Measurements from ENCODE around the gene ORM2. TPM values are rescaled to one million over a fixed set of nuclear protein-coding genes. Genes with fewer than 3 reads are reported as not detected.
"Not testable (repeated sequence)": the region's sequence is repeated elsewhere in the genome, so short reads cannot be mapped to it uniquely, and the experiment has no call there.

The ORM2 gene
- total and polyA plus RNA-seq, 2 of the 4 experiments (the other 2 are of a cell fraction): not detected

GRCh38 chr9:114325684-114326254, 3.9 kb upstream of the ORM2 start:
- dilution Hi-C loops (cut with HindIII; ENCODE audit: low sequenced_read_pairs, unreplicated experiment); H4K8ac ChIP-seq (ENCODE audit: low read depth in 2 of 2, low read length in 2 of 2); H2AFZ ChIP-seq (replicated peaks; ENCODE audit: low read length, poor library complexity); H2BK20ac ChIP-seq (ENCODE audit: low read depth, low read length); H2BK120ac ChIP-seq (ENCODE audit: low read depth, low read length); H4K20me1 ChIP-seq (ENCODE audit: insufficient read depth, low read length); H3K9ac ChIP-seq (ENCODE audit: low read depth, low read length); H4K91ac ChIP-seq (ENCODE audit: insufficient read depth, low read depth, low read length); ATAC-seq (ENCODE audit: low read depth); H3K79me1 ChIP-seq (ENCODE audit: low read depth in 1 of 2, low read length in 2 of 2); H3K9me1 ChIP-seq (ENCODE audit: insufficient read depth, low read length); CTCF ChIA-PET; H3K23ac ChIP-seq (ENCODE audit: low read depth, low read length); BruUV-seq (replicated peaks); H3K4ac ChIP-seq (ENCODE audit: low read depth, low read length); POLR2A ChIA-PET (ENCODE audit: unreplicated experiment); H3K36me3 ChIP-seq (ENCODE audit: control insufficient read depth, insufficient read depth, low read length); H3K18ac ChIP-seq (ENCODE audit: low read depth, low read length); H2AK5ac ChIP-seq (ENCODE audit: low read depth, low read length); H3K56ac ChIP-seq (ENCODE audit: extremely low read depth, insufficient read depth, low read length); H2BK15ac ChIP-seq (ENCODE audit: low read depth, low read length); H2AK9ac ChIP-seq (replicated peaks; ENCODE audit: low read depth, low read length, poor library complexity); H2BK5ac ChIP-seq (ENCODE audit: low read depth, low read length, poor library complexity, severe bottlenecking); intact Hi-C loops (cut with micrococcal nuclease); H4K5ac ChIP-seq (ENCODE audit: low read depth, low read length); H3K4me1 ChIP-seq (ENCODE audit: control insufficient read depth, insufficient read depth, low read length); DNase-seq; in situ Hi-C loops (cut with MboI; ENCODE audit: low sequenced_read_pairs); H3K27ac ChIP-seq (ENCODE audit: insufficient read depth, low read length); H3K9me3 ChIP-seq (ENCODE audit: control insufficient read depth, insufficient read depth, low read length); H3K14ac ChIP-seq (replicated peaks; ENCODE audit: low read depth, low read length); H3K4me3 ChIP-seq (ENCODE audit: insufficient read depth, low read depth, low read length); H3K27me3 ChIP-seq (ENCODE audit: control insufficient read depth, insufficient read depth, low read length); H3K4me2 ChIP-seq (ENCODE audit: low read depth, low read length): not testable (repeated sequence)
- WGBS, 2 experiments (ENCODE audit: extremely low coverage in 2 of 2, insufficient read length in 1 of 2): no CpG with 5 or more reads among the region's 3 CpGs

All from IMR-90 (cell line).